IMR-90 (cell line): ENCODE measurements around the gene ABHD1. TPM values are rescaled to one million over a fixed set of nuclear protein-coding genes. Genes with fewer than 3 reads are reported as not detected.

ENCODE experiments used
- ATAC-seq: fragments of 200-7000 bp; cut with Tn5 transposase; 2 replicates; pipeline ENCODE4 v1.9.1; 2020; ENCODE audit warnings: low read depth, mild to moderate bottlenecking, moderate library complexity
- BruUV-seq: library from RNA; stranded (reverse); fragments of 400-500 nt; replicated peaks from 2 replicates; lab custom pipeline; 2021; lab: Mats Ljungman, UMichigan
- CTCF ChIA-PET: fragments of 300-600 bp; formaldehyde crosslinking; extraction: SDS; loops from one replicate; lab custom pipeline; 2021; ENCODE audit warnings: antibody characterized with exemption; lab: Yijun Ruan, JAX
- POLR2A ChIA-PET: fragments of 300-600 bp; sonication (Branson Sonifier 250); formaldehyde crosslinking; loops from one replicate; lab custom pipeline; 2022; ENCODE audit warnings: antibody characterized with exemption; ENCODE audit not compliant: unreplicated experiment; lab: Charles Lee
- DNase-seq: peaks from one replicate; pipeline ENCODE4 v3.0.0; 2013
- H2AFZ ChIP-seq: replicated peaks from 2 replicates; pipeline ENCODE3; 2013; ENCODE audit warnings: low read length, mild to moderate bottlenecking; ENCODE audit not compliant: poor library complexity
- H2AK5ac ChIP-seq: 2 replicates; pipeline ENCODE4 v1.6.1; 2013; ENCODE audit warnings: low read depth, low read length, inconsistent platforms
- H2AK9ac ChIP-seq: replicated peaks from 2 replicates; pipeline ENCODE3; 2013; ENCODE audit warnings: mild to moderate bottlenecking, low read depth, low read length, moderate library complexity; ENCODE audit not compliant: poor library complexity
- H2BK120ac ChIP-seq: 2 replicates; pipeline ENCODE4 v1.6.1; 2013; ENCODE audit warnings: low read depth, low read length, inconsistent platforms
- H2BK15ac ChIP-seq: 3 replicates; pipeline ENCODE4 v1.6.1; 2013; ENCODE audit warnings: low read depth, low read length, inconsistent platforms
- H2BK20ac ChIP-seq: 2 replicates; pipeline ENCODE4 v1.6.1; 2013; ENCODE audit warnings: low read depth, mild to moderate bottlenecking, inconsistent platforms, low read length, moderate library complexity
- H2BK5ac ChIP-seq: 2 replicates; pipeline ENCODE4 v1.6.1; 2013; ENCODE audit warnings: mild to moderate bottlenecking, low read depth, low read length, inconsistent platforms; ENCODE audit not compliant: poor library complexity, severe bottlenecking
- H3K14ac ChIP-seq: replicated peaks from 2 replicates; pipeline ENCODE4 v1.6.1; 2013; ENCODE audit warnings: low read depth, low read length, inconsistent platforms
- H3K18ac ChIP-seq: 2 replicates; pipeline ENCODE4 v1.6.1; 2013; ENCODE audit warnings: low read depth, low read length, control low read depth
- H3K23ac ChIP-seq: 2 replicates; pipeline ENCODE4 v1.6.1; 2013; ENCODE audit warnings: low read depth, low read length, inconsistent platforms
- H3K27ac ChIP-seq: 2 replicates; pipeline ENCODE4 v1.5.1; 2013; ENCODE audit warnings: mild to moderate bottlenecking, control low read depth, low read length; ENCODE audit not compliant: insufficient read depth
- H3K27me3 ChIP-seq: 2 replicates; pipeline ENCODE4 v1.6.1; 2013; ENCODE audit warnings: low read length; ENCODE audit not compliant: control insufficient read depth, insufficient read depth
- H3K36me3 ChIP-seq: 2 replicates; pipeline ENCODE4 v1.6.1; 2013; ENCODE audit warnings: low read length, mixed read lengths; ENCODE audit not compliant: control insufficient read depth, insufficient read depth
- H3K4ac ChIP-seq: 2 replicates; pipeline ENCODE4 v1.6.1; 2013; ENCODE audit warnings: low read depth, low read length, inconsistent platforms
- H3K4me1 ChIP-seq: 2 replicates; pipeline ENCODE4 v1.6.1; 2013; ENCODE audit warnings: low read length, mixed read lengths; ENCODE audit not compliant: control insufficient read depth, insufficient read depth
- H3K4me2 ChIP-seq: 2 replicates; pipeline ENCODE4 v1.6.1; 2013; ENCODE audit warnings: low read depth, mild to moderate bottlenecking, control low read depth, low read length, moderate library complexity
- H3K4me3 ChIP-seq: 2 replicates; pipeline ENCODE4 v1.5.1; 2013; ENCODE audit warnings: low read depth, mild to moderate bottlenecking, control low read depth, low read length, moderate library complexity; ENCODE audit not compliant: insufficient read depth
- H3K56ac ChIP-seq: 2 replicates; pipeline ENCODE4 v1.6.1; 2013; ENCODE audit warnings: low read length, inconsistent platforms; ENCODE audit not compliant: insufficient read depth; ENCODE audit errors: extremely low read depth
- H3K79me1 ChIP-seq, 2 experiments: 2 replicates each; pipeline ENCODE4 v1.6.1; 2013; ENCODE audit warnings: low read length in 2 of 2, inconsistent platforms in 1 of 2, low read depth in 1 of 2
- H3K9ac ChIP-seq: 2 replicates; pipeline ENCODE4 v1.6.1; 2013; ENCODE audit warnings: low read depth, low read length, control low read depth
- H3K9me1 ChIP-seq: 2 replicates; pipeline ENCODE4 v1.6.1; 2013; ENCODE audit warnings: low read length, inconsistent platforms; ENCODE audit not compliant: insufficient read depth
- H3K9me3 ChIP-seq: 2 replicates; pipeline ENCODE4 v1.6.1; 2013; ENCODE audit warnings: low read length; ENCODE audit not compliant: control insufficient read depth, insufficient read depth
- H4K20me1 ChIP-seq: 2 replicates; pipeline ENCODE4 v1.6.1; 2013; ENCODE audit warnings: low read length, inconsistent platforms; ENCODE audit not compliant: insufficient read depth
- H4K5ac ChIP-seq: 2 replicates; pipeline ENCODE4 v1.6.1; 2013; ENCODE audit warnings: mild to moderate bottlenecking, low read depth, low read length, control low read depth
- H4K8ac ChIP-seq, 2 experiments: 2 replicates each; pipeline ENCODE4 v1.6.1; 2013; ENCODE audit warnings: low read depth in 2 of 2, low read length in 2 of 2, control low read depth in 1 of 2, inconsistent platforms in 1 of 2
- H4K91ac ChIP-seq: 2 replicates; pipeline ENCODE4 v1.6.1; 2013; ENCODE audit warnings: low read depth, low read length, inconsistent platforms; ENCODE audit not compliant: insufficient read depth
- CHD1 ChIP-seq: IDR thresholded peaks from 2 replicates; pipeline ENCODE4 v1.6.1; 2012; ENCODE audit warnings: low read depth, low read length, improper control_type of control experiment
- ELK1 ChIP-seq: fragments of 150-350 bp; IDR thresholded peaks from 2 replicates; pipeline ENCODE4 v1.6.1; 2016; ENCODE audit warnings: low read depth, mild to moderate bottlenecking, low read length, moderate library complexity, borderline replicate concordance
- FOS ChIP-seq: fragments of 150-350 bp; IDR thresholded peaks from 2 replicates; pipeline ENCODE4 v1.6.1; 2016; ENCODE audit warnings: low read depth, low read length
- MAFK ChIP-seq: IDR thresholded peaks from 2 replicates; pipeline ENCODE4 v1.6.1; 2012; ENCODE audit warnings: low read depth, low read length, improper control_type of control experiment
- RAD21 ChIP-seq: IDR thresholded peaks from 2 replicates; pipeline ENCODE4 v1.6.1; 2012; ENCODE audit warnings: low read length, improper control_type of control experiment
- SMC3 ChIP-seq: fragments of 150-350 bp; IDR thresholded peaks from 2 replicates; pipeline ENCODE4 v1.6.1; 2016; ENCODE audit warnings: low read depth, mild to moderate bottlenecking, antibody characterized with exemption, low read length, moderate library complexity
- WGBS, 2 experiments: methylation state at CpG; one replicate each; pipeline versions ENCODE4 v1.1.5 to v1.1.7; 2013; ENCODE audit warnings: missing lambda C conversion rate in 2 of 2; ENCODE audit not compliant: insufficient read length in 1 of 2; ENCODE audit errors: extremely low coverage in 2 of 2; 5-methylcytosine and 5-hydroxymethylcytosine counted together
- dilution Hi-C: fragments of 300-500 bp; cut with HindIII; formaldehyde crosslinking; loops from one replicate; pipeline ENCODE4 v1.14.3; 2018; ENCODE audit warnings: low sequenced_read_pairs; ENCODE audit not compliant: unreplicated experiment
- in situ Hi-C: fragments of 300-500 bp; cut with MboI; formaldehyde crosslinking; loops from 3 replicates; pipeline ENCODE4 v1.14.3; 2019; ENCODE audit warnings: low sequenced_read_pairs, inconsistent platforms, mixed read lengths
- intact Hi-C: fragments of 100-400 bp; cut with micrococcal nuclease; formaldehyde crosslinking; loops from 2 replicates; pipeline ENCODE4 v1.10.0; 2022
- polyA plus RNA-seq, 3 experiments: library from polyadenylated mRNA; depleted of rRNA; stranded (reverse); fragments of >200 nt; gene quantifications; 2 replicates each; pipeline ENCODE4 v1.2.3, GENCODE V29; 2012; ENCODE audit warnings: low replicate concordance in 1 of 3
- total RNA-seq: library from RNA; depleted of rRNA; stranded (reverse); fragments of >200 nt; gene quantifications from 2 replicates; pipeline ENCODE4 v1.2.3, GENCODE V29; 2012

Gene ABHD1
- total and polyA plus RNA-seq, 2 of the 4 experiments (the other 2 are of a cell fraction): 0.24 TPM; not detected in 1

GRCh38 chr2:27086724-27087593, 36.7 kb upstream of the ABHD1 start, which contains the start of gene KHK (continued):
- TF ChIP-seq RAD21: no peak
- no peak for TF ChIP-seq FOS
- no peak for TF ChIP-seq MAFK

- no peak overlapping the region for H3K14ac ChIP-seq
- H3K4me1 ChIP-seq: peaks cover 6% of the 10 kb centered on the region
- peaks cover 10% of the 10 kb centered on the region; the same call in 1 of the 2 replicates for H3K36me3 ChIP-seq
- no peak overlapping the region for H3K18ac ChIP-seq
- no peak for DNase-seq
- H2AK5ac ChIP-seq: no peak overlapping the region
- no peak overlapping the region for H4K91ac ChIP-seq
- H2AK9ac ChIP-seq: no peak overlapping the region
- H3K79me1 ChIP-seq: peaks cover 0 to 18% of the 10 kb centered on the region in 2 experiments; a peak in 1 of 4 replicates
- H3K27me3 ChIP-seq: no peaks in the 10 kb centered on the region
- ATAC-seq: no peak
- no peak overlapping the region for H2BK5ac ChIP-seq
- no peak overlapping the region for H3K27ac ChIP-seq
- no peak overlapping the region for H4K5ac ChIP-seq
- H4K20me1 ChIP-seq: no peaks in the 10 kb centered on the region; the same call in 1 of the 2 replicates
- H4K8ac ChIP-seq: no peak overlapping the region
- no peak overlapping the region for H3K56ac ChIP-seq
- no peak overlapping the region for H3K9ac ChIP-seq
- ChIA-PET POLR2A (interaction anchor here (0.9 kb wide), 1 partner anchor 131 kb away, joined by 3 read pairs; no protein-coding TSS in a partner anchor), CTCF (no interaction called here)
- no peak overlapping the region for H2BK20ac ChIP-seq
- WGBS, 2 experiments: 83% methylated on average over 2 of the region's 5 CpGs; no CpG with 5 or more reads in 1 of the 2 experiments
- H3K4me2 ChIP-seq: no peak overlapping the region
- no peaks in the 10 kb centered on the region; the same call in 1 of the 2 replicates for H3K9me1 ChIP-seq
- H2BK15ac ChIP-seq: no peak overlapping the region
- no peaks in the 10 kb centered on the region for H3K9me3 ChIP-seq
- intact Hi-C loops: loop anchor here (5.0 kb wide), 1 partner anchor 241 kb away; the partner anchor contains the start of gene DPYSL5
- TF ChIP-seq CHD1: no peak
- TF ChIP-seq ELK1: no peak
- no peak for TF ChIP-seq SMC3
- dilution Hi-C loops: no loop called here
- H3K4ac ChIP-seq: no peak overlapping the region
- no peak overlapping the region for H3K4me3 ChIP-seq
- H2BK120ac ChIP-seq: no peak overlapping the region
- H3K23ac ChIP-seq: no peak overlapping the region
- no peak overlapping the region for H2AFZ ChIP-seq
- BruUV-seq: no TSS peak
- in situ Hi-C loops: no loop called here
These were observed 35.7 kb upstream of the ABHD1 start for GRCh38 chr2:27087823-27088410.
